BJ (cell line): Measurements from ENCODE around the gene MBD3L5. TPM values are rescaled to one million over a fixed set of nuclear protein-coding genes. Genes with fewer than 3 reads are reported as not detected.

Experiments used
- CTCF ChIA-PET: fragments of 350-600 bp; formaldehyde crosslinking; extraction: SDS; loops from one replicate; lab custom pipeline; 2021; ENCODE audit warnings: antibody characterized with exemption, inconsistent platforms; lab: Yijun Ruan, JAX
- POLR2A ChIA-PET: fragments of 300-600 bp; sonication (Branson Sonifier 250); formaldehyde crosslinking; extraction: SDS; loops from one replicate; lab custom pipeline; 2021; ENCODE audit warnings: antibody characterized with exemption; lab: Charles Lee
- DNase-seq: peaks from one replicate; pipeline ENCODE4 v3.0.0-alpha.2; 2011; ENCODE audit warnings: low read depth
- H3K27me3 ChIP-seq: 2 replicates; pipeline ENCODE4 v1.6.0; 2011; ENCODE audit warnings: low read length; ENCODE audit not compliant: control insufficient read depth, insufficient read depth
- H3K36me3 ChIP-seq: 2 replicates; pipeline ENCODE4 v1.5.1; 2011; ENCODE audit warnings: low read length; ENCODE audit not compliant: control insufficient read depth, insufficient read depth
- H3K4me3 ChIP-seq: 2 replicates; pipeline ENCODE4 v1.5.1; 2011; ENCODE audit warnings: low read depth, mild to moderate bottlenecking, control low read depth, low read length
- polyA plus RNA-seq: library from polyadenylated mRNA; depleted of rRNA; stranded (reverse); fragments of >200 nt; gene quantifications from 2 replicates; pipeline ENCODE4 v1.2.3, GENCODE V29; 2011
- TF ChIP-seq, protein P1 (sequence below): IDR thresholded peaks from 2 replicates; pipeline ENCODE4 v1.5.1; 2011; ENCODE audit warnings: low read depth, mild to moderate bottlenecking, control low read depth, inconsistent platforms, low read length, moderate library complexity; ENCODE audit not compliant: insufficient read depth

Gene MBD3L5
- polyA plus RNA-seq, 1 experiment: not detected

DNA sequence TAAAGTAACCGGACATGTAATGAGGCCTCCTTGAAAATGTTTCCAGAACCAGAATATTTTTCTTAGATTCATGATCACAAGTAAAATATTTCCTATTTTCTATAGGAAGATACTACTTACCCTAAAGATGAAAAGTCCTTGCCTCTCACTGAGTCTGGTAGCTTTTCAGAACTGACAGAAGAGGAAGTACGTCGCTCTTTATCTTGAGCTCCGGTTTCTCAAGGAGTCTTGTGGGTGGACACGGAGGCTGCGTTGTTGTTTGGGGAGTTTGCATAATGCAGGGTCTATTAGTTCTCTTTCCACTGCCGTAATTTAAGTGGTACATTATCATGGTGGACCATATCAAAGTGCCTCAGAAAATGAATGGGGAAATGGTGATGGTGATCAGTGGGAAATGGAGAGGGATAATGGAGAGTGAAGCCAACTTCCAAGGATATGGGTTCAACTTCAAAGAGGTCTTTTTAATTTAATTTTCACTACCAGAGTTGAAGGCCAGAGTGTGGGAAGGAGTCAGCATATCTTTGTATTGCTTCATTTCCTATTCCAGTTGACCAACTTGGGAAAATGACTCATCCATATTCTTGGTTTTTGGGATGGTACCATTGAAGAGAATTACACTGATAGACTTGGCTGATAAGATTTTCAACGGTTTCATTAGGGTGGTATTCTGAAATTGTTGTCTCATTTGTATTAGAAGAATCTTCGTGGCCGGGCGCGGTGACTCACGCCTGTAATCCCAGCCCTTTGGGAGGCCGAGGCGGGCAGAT is 32.5 kb upstream of the MBD3L5 start:
- TF ChIP-seq, protein P1, sequence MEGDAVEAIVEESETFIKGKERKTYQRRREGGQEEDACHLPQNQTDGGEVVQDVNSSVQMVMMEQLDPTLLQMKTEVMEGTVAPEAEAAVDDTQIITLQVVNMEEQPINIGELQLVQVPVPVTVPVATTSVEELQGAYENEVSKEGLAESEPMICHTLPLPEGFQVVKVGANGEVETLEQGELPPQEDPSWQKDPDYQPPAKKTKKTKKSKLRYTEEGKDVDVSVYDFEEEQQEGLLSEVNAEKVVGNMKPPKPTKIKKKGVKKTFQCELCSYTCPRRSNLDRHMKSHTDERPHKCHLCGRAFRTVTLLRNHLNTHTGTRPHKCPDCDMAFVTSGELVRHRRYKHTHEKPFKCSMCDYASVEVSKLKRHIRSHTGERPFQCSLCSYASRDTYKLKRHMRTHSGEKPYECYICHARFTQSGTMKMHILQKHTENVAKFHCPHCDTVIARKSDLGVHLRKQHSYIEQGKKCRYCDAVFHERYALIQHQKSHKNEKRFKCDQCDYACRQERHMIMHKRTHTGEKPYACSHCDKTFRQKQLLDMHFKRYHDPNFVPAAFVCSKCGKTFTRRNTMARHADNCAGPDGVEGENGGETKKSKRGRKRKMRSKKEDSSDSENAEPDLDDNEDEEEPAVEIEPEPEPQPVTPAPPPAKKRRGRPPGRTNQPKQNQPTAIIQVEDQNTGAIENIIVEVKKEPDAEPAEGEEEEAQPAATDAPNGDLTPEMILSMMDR: no peak
- POLR2A ChIA-PET: no interaction called here
- H3K27me3 ChIP-seq: no peaks in the 10 kb centered on the region
- CTCF ChIA-PET: no interaction called here
- no peak overlapping the region for H3K4me3 ChIP-seq
- H3K36me3 ChIP-seq: no peaks in the 10 kb centered on the region
- no peak for DNase-seq

DNA sequence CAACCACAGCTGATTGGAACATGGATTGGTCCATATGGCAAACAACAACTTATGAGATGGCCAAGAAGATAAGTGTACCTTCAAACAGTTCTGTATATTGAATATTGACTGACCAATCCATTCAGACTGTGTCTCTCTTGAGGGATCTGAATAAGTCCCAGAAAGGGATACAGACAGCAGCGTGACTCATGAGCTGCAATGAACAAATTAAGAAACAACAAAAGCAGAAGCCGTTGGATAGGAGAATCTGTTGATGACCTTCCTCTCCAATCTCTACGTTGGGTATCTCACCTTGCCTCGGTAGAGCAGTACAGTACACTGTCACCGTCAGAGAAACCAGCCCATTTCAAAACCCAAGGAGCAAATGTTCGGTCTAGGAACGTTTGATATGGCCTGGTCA is 30.4 kb upstream of the MBD3L5 start:
- Histone ChIP-seq H3K27me3 (no peaks in the 10 kb centered on the region), H3K36me3 (no peaks in the 10 kb centered on the region), H3K4me3 (no peak overlapping the region)
- ChIA-PET POLR2A (no interaction called here), CTCF (no interaction called here)
- TF ChIP-seq, protein P1: no peak
- no peak for DNase-seq

DNA sequence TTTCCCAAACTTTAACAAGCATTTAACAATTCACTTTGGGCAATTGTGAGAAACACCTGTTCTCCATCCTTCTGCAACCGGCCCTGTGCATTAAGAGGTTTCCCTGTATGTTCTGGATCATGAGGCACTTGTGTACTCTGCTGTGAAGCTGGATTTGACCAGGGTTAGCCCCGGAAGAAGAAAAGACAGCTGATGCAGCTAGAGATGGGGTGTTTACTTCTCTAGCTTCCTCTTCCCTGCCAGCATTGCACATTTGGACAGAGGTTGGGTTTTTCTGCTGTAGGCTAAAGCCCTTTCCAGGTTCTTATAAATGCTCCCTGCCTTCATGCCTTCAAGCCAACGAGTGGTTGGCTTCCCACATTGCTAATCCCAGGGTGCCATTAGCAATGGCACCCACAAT is 30.0 kb upstream of the MBD3L5 start:
- H3K36me3 ChIP-seq: no peaks in the 10 kb centered on the region

DNA sequence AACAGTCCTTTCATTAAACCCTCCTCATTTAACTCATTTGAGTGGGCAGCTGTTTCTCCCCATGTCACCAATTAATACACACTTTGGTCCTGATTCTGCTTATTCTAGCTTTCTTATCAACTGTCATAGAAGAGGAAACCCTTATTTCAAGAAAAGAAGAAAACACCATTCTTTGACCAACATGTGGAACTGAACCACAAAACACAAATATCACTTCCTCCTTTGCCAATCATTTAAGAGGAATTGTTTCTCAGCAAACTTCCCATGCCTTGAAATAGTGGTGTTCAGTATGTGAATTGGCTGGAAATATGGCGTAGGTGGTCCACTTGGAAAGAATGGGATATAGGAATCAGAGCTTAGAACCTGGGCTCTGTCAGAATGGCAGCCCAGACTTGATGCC is 29.6 kb upstream of the MBD3L5 start:
- ChIA-PET CTCF (no interaction called here), POLR2A (no interaction called here)
- TF ChIP-seq, protein P1: no peak
- no peak for DNase-seq
- H3K36me3 ChIP-seq: no peaks in the 10 kb centered on the region
- no peak overlapping the region for H3K4me3 ChIP-seq
- no peaks in the 10 kb centered on the region for H3K27me3 ChIP-seq

More for the DNA sequence above, 30.0 kb upstream of the MBD3L5 start:
- TF ChIP-seq, protein P1: no peak
- Histone ChIP-seq H3K27me3 (no peaks in the 10 kb centered on the region), H3K4me3 (no peak overlapping the region)
- POLR2A ChIA-PET: no interaction called here
- CTCF ChIA-PET: no interaction called here
- DNase-seq: no peak

DNA sequence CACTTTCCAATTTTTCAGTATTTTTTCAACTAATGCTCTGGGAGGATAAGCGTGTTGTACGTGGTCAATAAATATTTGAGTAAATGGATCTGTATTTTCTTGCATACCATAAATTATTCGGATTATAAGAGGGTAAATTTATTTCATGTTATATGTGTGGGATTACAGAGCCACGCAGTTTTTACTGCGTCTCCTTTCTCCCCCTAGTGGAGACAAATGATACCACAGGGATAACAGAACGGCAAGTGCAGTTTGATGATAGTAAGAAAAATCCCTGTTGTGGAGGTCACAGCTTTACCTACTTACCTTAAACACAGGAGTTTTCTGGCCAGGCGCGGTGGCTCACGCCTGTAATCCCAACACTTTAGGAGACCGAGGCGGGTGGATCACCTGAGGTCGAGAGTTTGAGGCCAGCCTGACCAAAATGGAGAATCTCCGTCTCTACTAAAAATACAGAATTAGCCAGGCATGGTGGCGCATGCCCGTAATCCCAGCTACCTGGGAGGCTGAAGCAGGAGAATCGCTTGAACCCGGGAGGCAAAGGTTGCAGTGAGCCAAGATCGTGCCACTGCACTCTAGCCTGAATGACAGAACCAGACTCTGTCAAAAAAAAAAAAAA is 26.0 kb upstream of the MBD3L5 start:
- Histone ChIP-seq H3K36me3 (no peaks in the 10 kb centered on the region), H3K4me3 (no peak overlapping the region), H3K27me3 (no peaks in the 10 kb centered on the region)
- no peak for DNase-seq
- ChIA-PET CTCF (no interaction called here), POLR2A (no interaction called here)
- TF ChIP-seq, protein P1: no peak
